Measurements from ENCODE around the gene GNPTG. TPM values are rescaled to one million over a fixed set of nuclear protein-coding genes. Genes with fewer than 3 reads are reported as not detected.

Gene GNPTG
- total and polyA plus RNA-seq, 9 of the 15 experiments (the other 6 are each of a cell fraction or from before 2014, with no cell fraction given) = 0.69 to 33.3 (median 13.6) TPM

DNA sequence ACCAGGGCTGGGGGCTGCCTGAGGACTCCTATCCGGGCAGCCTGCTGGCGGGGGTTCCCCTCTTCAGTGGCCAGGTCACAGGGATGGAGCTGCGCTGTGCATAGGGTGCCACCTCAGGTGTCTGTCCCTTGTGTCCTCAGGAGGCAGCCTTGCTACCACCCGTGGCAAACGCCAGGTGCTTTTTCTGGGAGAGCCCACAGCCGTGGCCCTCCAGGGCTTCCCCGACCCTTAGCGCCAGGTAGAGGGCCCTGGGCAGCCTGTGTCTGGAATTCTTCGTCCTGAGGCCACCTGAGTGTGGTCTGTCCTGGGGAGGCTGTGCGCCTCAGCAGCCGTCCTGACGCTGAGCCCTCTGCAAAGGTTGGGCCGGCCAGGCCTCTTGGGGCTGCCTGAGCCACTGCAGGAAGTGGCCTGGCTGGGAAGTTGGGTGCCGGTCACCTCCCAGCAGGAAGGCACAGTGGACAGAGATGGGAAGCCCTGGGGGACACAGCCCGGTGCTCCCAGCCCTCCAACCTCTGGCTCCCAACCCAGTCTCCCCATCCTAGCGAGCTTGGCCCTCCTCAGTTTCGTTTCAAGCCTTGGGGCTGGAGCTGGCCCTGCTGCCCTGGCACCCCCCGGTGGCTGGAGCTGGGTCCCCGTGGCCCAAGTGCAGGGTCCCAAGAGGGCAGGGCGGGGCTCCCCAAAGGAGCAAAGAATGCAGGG is 25.9 kb upstream of the GNPTG start:
- Histone ChIP-seq H3K9me1 (ENCODE audit: control insufficient read depth, insufficient read depth, low read length) (no peaks in the 10 kb centered on the region), H2AFZ (ENCODE audit: low read depth, low read length) (no peak overlapping the region), H3K27ac (ENCODE audit: extremely low read depth, low read depth, low read length) (no peak overlapping the region), H3K4me3 (no peak overlapping the region), H3K9me3 (replicated peaks; ENCODE audit: control insufficient read depth, insufficient read depth, low read depth, low read length) (0 out of 2 replicates have a peak, but pooled peaks cover 4% of the 10 kb centered on the region), H3K79me2 (ENCODE audit: control insufficient read depth, insufficient read depth, low read length) (no peaks in the 10 kb centered on the region), H3K27me3 (ENCODE audit: control insufficient read depth in 2 of 2, insufficient read depth in 2 of 2, low read length in 2 of 2) (no peaks in the 10 kb centered on the region), H3K4me1 (replicated peaks in 1 of 2; ENCODE audit: control insufficient read depth in 2 of 2, insufficient read depth in 2 of 2, low read length in 2 of 2) (peaks cover 0 to 39% of the 10 kb centered on the region in 2 experiments; a peak in 2 of 5 replicates), H4K20me1 (replicated peaks; ENCODE audit: control insufficient read depth, insufficient read depth, low read length) (no peaks in the 10 kb centered on the region), H3K9ac (ENCODE audit: insufficient read depth in 1 of 2, low read depth in 2 of 2, low read length in 2 of 2) (peak overlapping the region in 1 of 2 experiments; percentile 71; a peak in 1 of 4 replicates), H3K36me3 (ENCODE audit: control insufficient read depth, insufficient read depth, low read length) (peaks cover 38% of the 10 kb centered on the region; the same call in 2 of the 3 replicates), H3K4me2 (ENCODE audit: insufficient read depth, low read length) (no peak overlapping the region)
- TF ChIP-seq RBM17 (IDR thresholded peaks at IDR 0.05; ENCODE audit: borderline replicate concordance, low read depth, low read length) (no peak), POLR2AphosphoS2 (IDR thresholded peaks at IDR 0.05; ENCODE audit: low read length) (0 out of 2 replicates have a peak, but pooled peaks have one; percentile 29), RBBP5 (IDR thresholded peaks at IDR 0.05; ENCODE audit: borderline replicate concordance, insufficient read depth, low read length, poor library complexity, severe bottlenecking) (no peak), CCNT2 (IDR thresholded peaks at IDR 0.05; ENCODE audit: borderline replicate concordance, extremely low read depth, insufficient read length, low read depth, low read length) (peak; percentile 27), EP300 (IDR thresholded peaks at IDR 0.05; ENCODE audit: low read length) (no peak), SMAD2 (IDR thresholded peaks at IDR 0.05; ENCODE audit: low read depth, low read length) (no peak), RBFOX2 (IDR thresholded peaks at IDR 0.05; ENCODE audit: low read depth, low read length) (0 out of 2 replicates have a peak, but pooled peaks have one; percentile 35), MYNN (IDR thresholded peaks at IDR 0.05) (peak; percentile 11; the same call in 1 of the 2 replicates), MYNN (CRISPR knock-in tag; IDR thresholded peaks at IDR 0.05) (no peak), PHB2 (IDR thresholded peaks at IDR 0.05; ENCODE audit: low read depth) (no peak), POLR2G (IDR thresholded peaks at IDR 0.05; ENCODE audit: low read depth, low read length) (peak; percentile 81), ATF7 (IDR thresholded peaks at IDR 0.05) (no peak), HNRNPH1 (optimal IDR thresholded peaks at IDR 0.05; ENCODE audit: low read depth, low read length) (no peak), ZFP30 (CRISPR knock-in tag; IDR thresholded peaks at IDR 0.05; ENCODE audit: borderline replicate concordance) (no peak), POLR2AphosphoS5 (IDR thresholded peaks at IDR 0.05; ENCODE audit: control insufficient read depth, insufficient read depth, low read depth, low read length) (peak; percentile 36; the same call in 1 of the 2 replicates), POLR2A (conservative IDR thresholded peaks at IDR 0.05) (peak; percentile 64), NR2C1 (IDR thresholded peaks at IDR 0.05) (no peak), NR2C1 (tag; IDR thresholded peaks at IDR 0.05) (no peak), FIP1L1 (IDR thresholded peaks at IDR 0.05; ENCODE audit: low read depth, low read length, poor library complexity, severe bottlenecking) (peak; percentile 42), SUPT5H (IDR thresholded peaks at IDR 0.05) (peak; percentile 53; the same call in 1 of the 2 replicates), ILF3 (IDR thresholded peaks at IDR 0.05; ENCODE audit: borderline replicate concordance) (0 out of 2 replicates have a peak, but pooled peaks have one; percentile 55), THRAP3 (IDR thresholded peaks at IDR 0.05; ENCODE audit: borderline replicate concordance) (0 out of 2 replicates have a peak, but pooled peaks have one; percentile 13)
- CTCF ChIA-PET (ENCODE audit: low intra/inter-chr PET ratio) = no interaction called here
- in situ Hi-C loops (cut with MboI) = no loop called here
- intact Hi-C loops (cut with micrococcal nuclease) = no loop called here
- no peak for FAIRE-seq
- POLR2A ChIA-PET = interaction anchor here (1.1 to 2.2 kb wide), 5 partner anchors 10 to 13 kb away, joined by 3 to 8 read pairs (median 7); no protein-coding TSS in a partner anchor
- BruUV-seq (replicated peaks) = no TSS peak
- no peak for DNase-seq (ENCODE audit: extremely low read depth in 1 of 4, low spot score in 3 of 4)
- ATAC-seq = peak; percentile 34
- 76% methylated on average over 11 of the region's 20 CpGs for WGBS (ENCODE audit: insufficient coverage, low coverage, missing lambda C conversion rate)
